Keratinocyte (primary cell): ENCODE data around the gene ADSL.

ENCODE experiments used
- CTCF ChIP-seq, 3 experiments: IDR thresholded peaks in 1 of 3; conservative IDR thresholded peaks in 1 of 3; optimal IDR thresholded peaks in 1 of 3; 2 replicates in 2 of 3; 3 replicates in 1 of 3; pipeline versions ENCODE3 to v1.5.1; 2011; ENCODE audit warnings: low read length in 3 of 3, mild to moderate bottlenecking in 3 of 3, moderate library complexity in 2 of 3, control low read depth in 1 of 3, inconsistent platforms in 1 of 3; ENCODE audit not compliant: insufficient read depth in 2 of 3; ENCODE audit errors: extremely low read depth in 1 of 3
- EZH2 ChIP-seq: IDR thresholded peaks from one replicate; pipeline ENCODE4 v1.6.1; 2012; ENCODE audit warnings: inconsistent platforms, mild to moderate bottlenecking, low read length, moderate library complexity

- TF ChIP-seq CTCF (optimal IDR thresholded peaks at IDR 0.05 in 1 of 3, IDR thresholded peaks at IDR 0.05 in 1 of 3, conservative IDR thresholded peaks at IDR 0.05 in 1 of 3; ENCODE audit: extremely low read depth in 1 of 3, insufficient read depth in 2 of 3, low read length in 3 of 3) = no peak
- TF ChIP-seq EZH2 = no peak
These were observed 84.7 kb downstream of the ADSL start for GRCh38 chr22:40430991-40431390.
